Kidney (tissue), 14 donors: ENCODE data around the gene NOP53. TPM values are rescaled to one million over a fixed set of nuclear protein-coding genes. Genes with fewer than 3 reads are reported as not detected.

Experiments
- DNase-seq, 5 donors: peaks; one replicate each; pipeline ENCODE4 v3.0.0-alpha.2; 2013 to 2020
- FAIRE-seq: peaks from 2 replicates; lab custom pipeline; 2012; peaks lifted over from hg19 to GRCh38; lab: Jason Lieb, UNC
- H3K27ac ChIP-seq, 2 donors: one replicate each; pipeline ENCODE4 v1.7.0; 2013; ENCODE audit warnings: low read depth in 2 of 2, low read length in 2 of 2, inconsistent platforms in 1 of 2
- H3K27me3 ChIP-seq: one replicate; pipeline ENCODE4 v1.7.1; 2013; ENCODE audit warnings: low read length, inconsistent platforms; ENCODE audit not compliant: control insufficient read depth, insufficient read depth
- H3K36me3 ChIP-seq, 3 donors: one replicate each; pipeline versions ENCODE4 v1.7.0 to v1.7.1; 2013; ENCODE audit warnings: low read length in 3 of 3, control low read depth in 1 of 3, inconsistent platforms in 1 of 3; ENCODE audit not compliant: insufficient read depth in 3 of 3, control insufficient read depth in 2 of 3
- H3K4me1 ChIP-seq, 3 donors: one replicate each; pipeline versions ENCODE4 v1.7.0 to v1.7.1; 2013; ENCODE audit warnings: low read length in 3 of 3, inconsistent platforms in 1 of 3, low read depth in 1 of 3; ENCODE audit not compliant: control insufficient read depth in 2 of 3, insufficient read depth in 2 of 3
- H3K4me3 ChIP-seq, 3 donors: one replicate each; pipeline versions ENCODE4 v1.7.0 to v1.8.1; 2013; ENCODE audit warnings: low read length in 3 of 3, control low read depth in 1 of 3, inconsistent platforms in 1 of 3
- H3K9ac ChIP-seq, 3 donors: one replicate each; pipeline versions ENCODE4 v1.7.0 to v1.7.1; 2013; ENCODE audit warnings: low read length in 3 of 3, control low read depth in 1 of 3, inconsistent platforms in 1 of 3
- H3K9me3 ChIP-seq, 3 donors: one replicate each; pipeline versions ENCODE4 v1.7.0 to v1.7.1; 2013; ENCODE audit warnings: low read length in 3 of 3, control low read depth in 1 of 3, inconsistent platforms in 1 of 3; ENCODE audit not compliant: control insufficient read depth in 2 of 3, insufficient read depth in 1 of 3
- CTCF ChIP-seq: IDR thresholded peaks from 3 replicates; pipeline ENCODE4 v1.5.1; 2012; ENCODE audit warnings: mild to moderate bottlenecking, moderate library complexity, borderline replicate concordance; ENCODE audit not compliant: insufficient read depth; ENCODE audit errors: extremely low read depth
- intact Hi-C: fragments of 100-400 bp; cut with DNase I; formaldehyde crosslinking; loops from one replicate; pipeline ENCODE4 v1.11.1; 2022
- polyA plus RNA-seq: library from polyadenylated mRNA; stranded (reverse); fragments of 350-450 nt; fragmentation: Illumina TruSeq; extraction: RNeasy Lipid Tissue Mini Kit (QIAGEN cat#74804); gene quantifications from one replicate; pipeline ENCODE4 v1.2.3, GENCODE V29; 2014; ENCODE audit warnings: low read depth, low replicate concordance; ENCODE audit not compliant: insufficient read depth
- total RNA-seq: library from RNA; stranded (reverse); fragmentation: NEBNext Ultra II Directional; extraction: Animal tissue kit (Norgen Biotek cat#: 25700); gene quantifications from one replicate; pipeline ENCODE4 v1.2.1, GENCODE V29; 2021
- donor health status: control.
- donor health status: control.
- donor health status: control.
- donor health status: control.
- donor health status: control.
- donor health status: DM: yes; HTN: yes; CAD: no.
- donor health status: Normal renal cell carcinoma (clear cell type).

Gene NOP53
- total and polyA plus RNA-seq, 2 donors from 2014 or later, result 258 to 305 TPM

- Histone ChIP-seq H3K4me3 (no peak overlapping the region), H3K9ac (no peak overlapping the region), H3K27ac (no peak overlapping the region), H3K9me3 (no peaks in the 10 kb centered on the region), H3K4me1 (no peaks in the 10 kb centered on the region), H3K36me3 (no peaks in the 10 kb centered on the region), H3K27me3 (no peaks in the 10 kb centered on the region)
- DNase-seq, result no peak
- FAIRE-seq, result no peak
- TF ChIP-seq CTCF, result no peak
- intact Hi-C loops, result no loop called here
Measured at GRCh38 chr19:47797996-47798903, 52.9 kb downstream of the NOP53 start.

DNA sequence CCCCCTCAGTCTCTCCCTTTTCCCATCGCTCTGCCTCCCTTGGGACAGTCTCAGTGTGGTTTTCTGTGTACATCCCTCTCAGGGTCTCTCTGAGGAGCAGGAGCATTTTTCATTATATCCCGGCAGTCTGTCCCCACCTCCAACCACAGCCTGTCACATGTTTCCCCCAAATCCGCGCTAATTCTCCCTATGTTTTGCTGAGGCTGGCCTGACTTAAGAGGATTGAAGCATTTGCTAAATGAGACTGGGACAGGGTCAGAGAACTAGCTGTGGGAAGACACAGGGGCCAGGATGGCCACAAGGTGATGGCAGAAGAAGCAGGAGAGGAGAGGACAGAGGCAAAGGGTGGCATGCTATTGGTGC lies 53.5 kb downstream of the NOP53 start:
- H3K4me1 ChIP-seq, result no peaks in the 10 kb centered on the region
- H3K9ac ChIP-seq, result no peak overlapping the region
- intact Hi-C loops, result no loop called here
- no peak for DNase-seq
- no peaks in the 10 kb centered on the region for H3K27me3 ChIP-seq
- H3K36me3 ChIP-seq, result no peaks in the 10 kb centered on the region
- TF ChIP-seq CTCF, result no peak
- no peaks in the 10 kb centered on the region for H3K9me3 ChIP-seq
- H3K4me3 ChIP-seq, result no peak overlapping the region
- H3K27ac ChIP-seq, result no peak overlapping the region
- no peak for FAIRE-seq

DNA sequence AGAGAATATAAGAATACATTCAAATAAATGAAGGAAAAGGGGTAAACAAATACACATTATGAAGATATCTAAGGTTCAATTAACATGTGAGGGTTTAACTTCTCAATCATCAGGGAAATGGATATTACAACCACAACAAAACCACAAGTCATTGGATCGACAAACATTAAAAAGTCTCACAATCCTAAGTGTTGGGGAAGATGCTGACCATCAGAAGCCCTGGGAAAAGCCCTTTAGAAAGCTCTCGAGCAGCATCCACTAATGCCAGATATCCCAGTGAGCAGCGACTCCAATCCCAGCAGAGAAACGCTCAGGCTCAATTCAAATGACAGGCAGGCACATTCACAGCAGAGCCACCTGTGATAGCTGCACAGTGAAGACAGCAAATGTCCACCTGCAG lies 55.9 kb downstream of the NOP53 start:
- Histone ChIP-seq H3K9me3 (no peaks in the 10 kb centered on the region), H3K27me3 (no peaks in the 10 kb centered on the region), H3K27ac (no peak overlapping the region), H3K4me1 (no peaks in the 10 kb centered on the region), H3K4me3 (no peak overlapping the region), H3K36me3 (no peaks in the 10 kb centered on the region), H3K9ac (no peak overlapping the region)
- TF ChIP-seq CTCF, result no peak
- intact Hi-C loops, result no loop called here
- DNase-seq, result no peak
- no peak for FAIRE-seq
